Measurements from ENCODE around the gene GPR142.
"Not testable (repeated sequence)": the region's sequence is repeated elsewhere in the genome, so short reads cannot be mapped to it uniquely, and the experiment has no call there.

The GPR142 gene

DNA sequence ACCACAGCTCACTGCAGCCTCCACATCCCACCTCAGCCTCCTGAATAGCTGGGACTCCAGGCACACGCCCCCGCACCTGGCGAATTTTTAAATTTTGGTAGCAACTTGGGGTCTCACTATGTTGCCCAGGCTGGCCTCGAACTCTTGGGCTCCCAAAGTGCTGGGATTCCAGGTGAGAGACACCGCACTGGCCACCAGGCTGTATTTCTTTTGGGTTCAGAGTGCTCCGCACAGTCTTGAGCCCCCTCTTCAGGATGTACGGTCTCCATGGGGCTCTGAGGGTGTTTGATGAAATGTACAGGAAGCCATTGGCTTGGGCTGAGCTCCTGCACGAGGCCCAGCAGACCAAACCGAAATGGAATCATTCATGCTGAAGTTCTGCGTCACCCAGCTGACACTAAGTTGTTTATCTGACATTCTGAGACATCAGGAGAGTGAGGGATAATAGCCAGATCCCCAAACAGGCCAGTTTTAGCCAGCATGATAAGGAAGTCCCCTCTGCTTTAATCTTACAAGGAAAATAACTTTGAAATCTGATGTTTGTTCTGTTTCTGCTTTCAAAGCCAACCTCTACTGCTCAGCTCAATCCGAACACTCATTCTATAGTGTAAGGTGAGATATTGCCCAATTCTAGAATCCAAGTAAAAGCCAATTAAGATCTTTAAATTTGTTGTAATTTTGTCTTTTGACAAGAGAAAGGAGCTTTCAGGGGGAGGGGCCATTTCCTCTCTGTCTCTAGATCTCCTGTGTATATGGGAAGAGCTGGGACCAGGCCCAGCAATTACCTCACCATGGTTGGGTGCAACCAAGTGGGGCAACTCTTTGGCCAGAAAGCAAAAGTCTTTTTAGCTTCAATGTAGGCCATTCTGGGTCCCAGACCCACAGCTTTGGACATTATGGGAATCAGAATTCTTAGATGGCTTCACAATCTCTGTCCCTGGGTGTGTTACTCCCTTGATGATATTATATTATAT is 23.7 kb downstream of the GPR142 start:
- ATAC-seq (no peak), DNase-seq (ENCODE audit: low spot score in 2 of 2) (no peak)
- H3K27ac Mint-ChIP-seq, result peak overlapping the region; percentile 2
- H3K9me3 Mint-ChIP-seq, result no peaks in the 10 kb centered on the region
- no peaks in the 10 kb centered on the region for H3K4me1 Mint-ChIP-seq
- no peaks in the 10 kb centered on the region for H3K36me3 Mint-ChIP-seq
- no peak overlapping the region for H3K4me3 Mint-ChIP-seq

DNA sequence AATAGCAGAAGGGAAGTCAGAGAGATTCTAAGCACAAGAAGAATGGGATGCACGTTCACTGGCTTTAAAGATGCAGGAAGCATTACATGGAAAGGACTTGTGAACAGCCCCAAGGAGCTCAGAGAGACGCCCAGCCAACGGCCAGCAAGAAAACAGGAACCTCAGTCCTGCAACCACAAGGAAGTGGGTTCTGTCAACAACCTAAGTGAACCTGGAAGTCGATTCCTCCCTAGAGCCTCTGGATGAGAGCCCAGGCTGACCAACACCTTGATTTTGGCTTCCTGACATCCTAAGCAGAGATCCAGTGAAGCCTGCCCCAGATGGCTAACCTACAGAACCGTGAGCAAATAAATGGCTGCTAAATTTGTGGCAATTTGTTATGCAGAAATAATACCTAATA is 24.5 kb downstream of the GPR142 start:
- no peak for ATAC-seq
- Mint-ChIP-seq H3K9me3 (no peaks in the 10 kb centered on the region), H3K27ac (no peak overlapping the region), H3K4me3 (no peak overlapping the region), H3K4me1 (no peaks in the 10 kb centered on the region), H3K36me3 (no peaks in the 10 kb centered on the region)
- no peak for DNase-seq (ENCODE audit: low spot score in 2 of 2)

DNA sequence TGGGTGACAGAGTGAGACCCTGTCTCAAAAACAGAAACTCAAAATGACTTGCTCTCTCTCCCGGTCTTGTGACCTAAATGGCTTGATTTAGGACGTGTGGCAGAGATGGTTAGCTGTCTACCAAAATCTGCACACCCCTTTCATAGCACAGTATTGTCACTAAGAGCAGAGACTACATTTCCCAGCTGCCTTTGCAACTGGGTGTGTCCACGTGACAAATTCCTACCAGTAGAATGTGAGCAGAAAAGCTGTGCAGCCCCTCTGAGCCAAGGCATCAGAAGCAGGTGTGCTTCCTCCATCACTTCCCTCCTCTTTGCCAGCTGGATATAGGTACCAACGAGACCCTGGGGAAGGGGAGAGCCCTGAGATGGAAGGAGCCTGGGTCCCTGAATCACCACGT is 25.5 kb downstream of the GPR142 start:
- no peak overlapping the region for H3K27ac Mint-ChIP-seq

DNA sequence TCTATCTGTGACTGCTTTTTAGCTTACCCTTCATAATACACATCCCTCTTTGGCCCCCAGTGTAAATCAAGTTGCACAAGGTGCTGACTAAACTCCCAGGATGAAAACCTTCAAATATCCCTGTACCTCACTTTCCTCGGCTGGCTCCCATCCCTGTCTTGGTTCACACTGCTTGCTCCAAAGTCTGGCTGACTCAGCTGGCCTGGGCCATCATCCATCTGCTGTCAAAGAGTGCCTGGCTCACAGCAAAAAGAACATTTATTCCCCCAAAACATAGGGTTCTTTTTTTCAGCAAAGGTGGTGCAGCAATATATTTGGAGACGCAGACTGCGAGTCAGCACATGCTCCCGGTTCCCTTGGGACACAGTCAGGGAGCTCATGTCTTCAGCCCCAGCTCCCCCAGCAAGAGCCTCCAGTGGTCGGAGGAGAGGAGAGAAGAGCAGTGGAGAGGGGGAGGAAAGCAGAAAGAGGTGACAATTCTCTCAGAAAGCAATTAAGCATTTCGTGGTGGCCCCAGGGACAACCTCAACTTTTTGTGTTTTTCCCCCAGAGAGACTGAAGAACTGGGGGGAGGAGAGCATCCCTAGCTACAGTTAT is 26.1 kb downstream of the GPR142 start:
- ATAC-seq (no peak), DNase-seq (ENCODE audit: low spot score in 2 of 2) (no peak)
- Mint-ChIP-seq H3K4me3 (no peak overlapping the region), H3K9me3 (no peaks in the 10 kb centered on the region), H3K27ac (no peak overlapping the region), H3K4me1 (no peaks in the 10 kb centered on the region), H3K36me3 (no peaks in the 10 kb centered on the region)

More for the DNA sequence above, 25.5 kb downstream of the GPR142 start:
- H3K4me3 Mint-ChIP-seq, result no peak overlapping the region
- no peaks in the 10 kb centered on the region for H3K36me3 Mint-ChIP-seq
- H3K9me3 Mint-ChIP-seq, result no peaks in the 10 kb centered on the region
- no peak for DNase-seq (ENCODE audit: low spot score in 2 of 2)
- no peak for ATAC-seq
- no peaks in the 10 kb centered on the region for H3K4me1 Mint-ChIP-seq

DNA sequence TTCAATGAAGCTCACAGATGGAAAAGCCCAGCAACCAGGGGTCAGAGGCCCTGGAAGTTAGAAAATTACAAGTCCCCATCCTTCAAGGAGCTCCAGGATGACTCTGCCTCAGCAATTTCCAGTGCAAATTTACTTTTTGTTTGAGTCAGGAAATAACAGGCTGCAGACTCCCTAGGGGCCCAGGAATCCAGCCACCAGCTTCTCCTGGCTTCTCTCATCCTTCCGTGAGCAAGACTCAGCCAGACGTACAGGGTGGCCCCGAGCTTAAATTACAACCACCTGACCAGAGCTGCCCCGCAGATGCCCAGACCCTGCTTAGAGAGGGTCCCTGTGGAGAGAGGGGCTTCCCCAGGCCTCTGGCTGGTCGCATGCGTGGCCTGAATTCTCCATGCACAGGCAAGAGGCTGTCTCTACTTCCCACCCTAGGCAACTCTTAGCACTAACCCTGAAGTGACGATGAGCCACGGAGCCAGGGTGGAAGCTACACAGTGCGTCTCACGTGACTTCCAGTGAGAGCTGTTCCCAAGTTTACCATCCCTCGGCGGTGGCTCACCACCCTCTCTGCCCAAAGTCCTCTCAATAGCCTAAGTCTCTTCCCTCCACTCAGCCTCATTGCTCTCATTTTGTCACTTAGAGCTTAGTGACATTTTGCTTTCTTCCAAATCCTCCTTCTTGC is 27.1 kb downstream of the GPR142 start:
- DNase-seq (ENCODE audit: low spot score in 2 of 2) (no peak), ATAC-seq (no peak)
- no peaks in the 10 kb centered on the region for H3K4me1 Mint-ChIP-seq
- no peak overlapping the region for H3K27ac Mint-ChIP-seq
- H3K9me3 Mint-ChIP-seq, result no peaks in the 10 kb centered on the region
- no peak overlapping the region for H3K4me3 Mint-ChIP-seq
- no peaks in the 10 kb centered on the region for H3K36me3 Mint-ChIP-seq

DNA sequence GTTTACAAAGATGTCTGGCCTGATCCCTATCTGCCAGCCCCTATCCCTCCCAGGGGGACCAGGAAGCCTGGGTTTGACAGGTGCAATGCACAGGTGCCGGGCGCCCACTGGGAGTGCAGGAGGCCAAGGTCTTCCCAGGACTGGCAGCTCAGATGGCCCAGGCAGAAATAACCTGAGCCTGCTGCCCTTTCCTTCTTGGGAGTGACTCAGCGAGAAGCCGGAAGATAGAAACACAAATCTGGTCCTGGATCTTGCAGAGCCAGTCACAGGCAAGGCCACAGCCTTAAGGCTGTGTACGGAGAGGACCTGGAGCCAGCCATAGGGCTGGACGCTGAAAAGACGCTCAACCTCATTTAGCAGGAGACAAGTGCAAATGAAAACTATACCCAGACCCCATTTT is 27.7 kb downstream of the GPR142 start:
- H3K36me3 Mint-ChIP-seq, result no peaks in the 10 kb centered on the region
- H3K9me3 Mint-ChIP-seq, result no peaks in the 10 kb centered on the region
- ATAC-seq, result no peak
- no peak overlapping the region for H3K27ac Mint-ChIP-seq
- no peak overlapping the region for H3K4me3 Mint-ChIP-seq
- H3K4me1 Mint-ChIP-seq, result no peaks in the 10 kb centered on the region
- no peak for DNase-seq (ENCODE audit: low spot score in 2 of 2)

DNA sequence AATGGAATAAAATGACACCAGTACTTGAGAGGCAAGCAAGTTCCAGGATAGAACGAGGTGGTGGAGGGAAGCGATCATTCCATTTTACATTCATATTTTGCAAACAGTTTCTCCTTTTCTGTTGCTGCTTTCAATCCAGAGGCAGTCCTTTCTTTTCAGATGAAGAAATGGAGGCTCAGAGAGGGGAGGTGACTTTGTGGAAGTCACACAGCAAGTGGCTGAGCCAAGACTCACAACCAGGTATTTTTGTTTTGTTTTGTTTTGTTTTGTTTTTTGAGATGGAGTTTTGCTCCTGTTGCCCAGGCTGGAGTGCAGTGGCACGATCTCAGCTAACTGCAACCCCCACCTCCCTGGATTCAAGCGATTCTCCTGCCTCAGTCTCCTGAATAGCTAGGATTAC is 29.3 kb downstream of the GPR142 start:
- H3K27ac Mint-ChIP-seq, result no peak overlapping the region
- H3K4me1 Mint-ChIP-seq, result no peaks in the 10 kb centered on the region
- H3K9me3 Mint-ChIP-seq, result no peaks in the 10 kb centered on the region
- ATAC-seq, result no peak
- no peak for DNase-seq (ENCODE audit: low spot score in 2 of 2)
- H3K4me3 Mint-ChIP-seq, result no peak overlapping the region
- H3K36me3 Mint-ChIP-seq, result no peaks in the 10 kb centered on the region

DNA sequence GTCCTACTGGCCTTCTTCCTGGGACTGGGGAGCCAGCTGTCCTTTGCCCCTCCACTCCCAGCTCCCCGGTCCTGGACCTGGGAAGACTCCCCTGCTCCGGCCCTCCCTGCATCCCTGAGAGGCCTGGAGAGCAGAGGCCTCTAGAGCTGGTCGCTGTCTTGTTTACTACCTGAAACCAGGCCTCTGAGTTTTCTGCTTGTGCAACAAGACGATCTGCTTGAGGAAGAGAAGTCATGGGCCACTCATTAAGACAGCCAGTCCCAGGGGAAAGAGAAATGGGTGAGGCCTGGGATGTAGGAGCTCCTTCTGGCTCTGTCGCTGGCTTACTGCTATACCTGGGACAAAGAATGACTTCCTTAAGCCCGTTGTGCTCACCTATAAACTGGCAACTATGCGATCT is 34.7 kb downstream of the GPR142 start:
- DNase-seq (ENCODE audit: low spot score in 2 of 2) (no peak), ATAC-seq (no peak)
- Mint-ChIP-seq H3K4me1 (no peaks in the 10 kb centered on the region), H3K36me3 (no peaks in the 10 kb centered on the region), H3K27ac (no peak overlapping the region), H3K4me3 (no peak overlapping the region), H3K9me3 (no peaks in the 10 kb centered on the region)

DNA sequence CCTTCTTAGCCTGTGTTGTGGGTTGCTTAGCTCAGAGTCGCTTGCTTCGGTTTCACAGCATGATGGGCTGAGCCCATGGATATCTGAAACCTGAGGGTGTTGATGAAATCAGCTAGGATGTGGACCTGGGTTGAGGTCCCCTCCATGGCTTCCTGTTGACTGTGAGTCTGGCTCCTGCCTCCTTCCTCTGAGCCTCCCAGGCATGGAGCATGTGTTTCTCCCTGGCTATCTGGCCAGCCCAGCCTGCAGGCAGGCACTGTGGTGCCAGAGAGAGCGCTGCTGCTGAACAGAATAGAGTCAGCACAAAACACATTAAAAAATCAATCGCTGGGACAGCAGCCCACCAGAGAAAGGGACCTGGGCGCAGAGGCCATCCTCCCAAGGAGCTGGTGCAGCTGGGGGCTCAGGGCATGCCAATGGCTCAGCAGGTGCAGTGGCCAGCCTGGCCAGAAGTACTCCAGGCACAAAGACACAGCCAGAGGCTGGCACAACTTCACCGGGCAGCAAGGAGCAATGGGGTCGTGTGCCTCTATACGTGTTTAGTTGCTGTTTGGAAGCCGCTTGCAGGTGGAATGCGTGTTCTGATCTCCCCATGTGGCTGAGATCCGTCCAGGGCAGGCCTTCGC is 36.3 kb downstream of the GPR142 start:
- Mint-ChIP-seq H3K36me3 (no peaks in the 10 kb centered on the region), H3K27ac (no peak overlapping the region), H3K4me1 (no peaks in the 10 kb centered on the region), H3K4me3 (no peak overlapping the region), H3K9me3 (no peaks in the 10 kb centered on the region)
- ATAC-seq, result no peak
- DNase-seq (ENCODE audit: low spot score in 2 of 2), result no peak

DNA sequence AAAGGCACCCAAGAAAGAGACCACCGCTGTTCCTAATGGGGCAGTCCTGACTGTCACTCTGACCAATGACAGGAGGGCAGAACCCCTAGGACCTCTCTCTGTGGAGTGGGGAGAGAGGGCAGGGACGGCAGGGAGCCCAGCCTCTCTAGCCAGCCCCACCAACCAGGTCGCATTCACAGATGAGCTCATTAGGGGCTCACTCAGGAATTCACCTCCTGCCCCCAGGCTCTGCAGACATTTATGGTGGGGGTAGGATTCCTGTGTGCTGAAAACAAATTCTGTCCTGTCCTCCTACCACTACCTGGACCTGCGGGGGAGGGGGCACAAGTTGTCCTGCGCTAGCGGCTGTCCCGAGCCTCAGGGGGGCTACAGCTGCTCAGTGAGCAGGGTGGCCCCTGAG is 36.9 kb downstream of the GPR142 start:
- Mint-ChIP-seq H3K4me1 (no peaks in the 10 kb centered on the region), H3K27ac (no peak overlapping the region), H3K9me3 (no peaks in the 10 kb centered on the region), H3K4me3 (no peak overlapping the region), H3K36me3 (no peaks in the 10 kb centered on the region)
- no peak for DNase-seq (ENCODE audit: low spot score in 2 of 2)
- ATAC-seq, result no peak

DNA sequence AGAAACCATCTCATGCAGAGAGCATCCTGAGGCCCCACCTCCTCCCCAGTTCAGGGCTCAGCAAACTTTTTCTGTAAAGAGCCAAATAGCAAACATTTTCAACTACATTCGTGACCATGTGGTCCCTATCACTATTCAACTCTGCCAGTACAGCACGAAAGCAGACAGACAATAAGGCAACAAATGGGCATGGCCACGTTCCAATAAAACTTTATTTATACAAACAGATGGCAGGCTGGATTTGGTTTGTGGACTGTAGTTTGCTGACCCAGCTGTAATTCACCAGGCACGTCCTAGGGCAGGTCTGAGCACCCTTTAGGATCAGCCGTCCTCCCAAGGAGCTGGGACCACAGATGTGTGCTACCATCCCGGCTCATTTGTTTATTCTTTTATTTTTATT is 37.5 kb downstream of the GPR142 start:
- H3K9me3 Mint-ChIP-seq, result no peaks in the 10 kb centered on the region
- no peaks in the 10 kb centered on the region for H3K36me3 Mint-ChIP-seq
- no peak for DNase-seq (ENCODE audit: low spot score in 2 of 2)
- no peak overlapping the region for H3K4me3 Mint-ChIP-seq
- no peak overlapping the region for H3K27ac Mint-ChIP-seq
- ATAC-seq, result no peak
- no peaks in the 10 kb centered on the region for H3K4me1 Mint-ChIP-seq

DNA sequence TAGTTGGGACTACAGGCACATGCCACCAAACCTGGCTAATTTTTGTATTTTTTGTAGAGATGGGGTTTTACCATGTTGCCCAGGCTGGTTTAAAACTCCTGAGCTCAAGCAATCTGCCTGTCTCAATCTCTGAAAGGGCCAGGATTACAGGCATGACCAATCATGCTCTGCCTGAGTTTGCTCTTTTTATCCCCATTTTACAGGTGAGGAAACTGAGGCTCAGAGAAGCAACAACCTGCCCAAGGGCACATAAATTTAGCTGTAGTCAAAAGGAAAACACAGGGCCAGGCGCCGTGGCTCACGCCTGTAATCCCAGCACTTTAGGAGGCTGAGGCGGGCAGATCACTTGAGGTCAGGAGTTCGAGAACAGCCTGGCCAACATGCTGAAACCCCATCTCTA is 38.0 kb downstream of the GPR142 start:
- DNase-seq (ENCODE audit: low spot score in 2 of 2); H3K4me3 Mint-ChIP-seq; ATAC-seq; H3K36me3 Mint-ChIP-seq; H3K9me3 Mint-ChIP-seq; H3K4me1 Mint-ChIP-seq; H3K27ac Mint-ChIP-seq: not testable (repeated sequence)

DNA sequence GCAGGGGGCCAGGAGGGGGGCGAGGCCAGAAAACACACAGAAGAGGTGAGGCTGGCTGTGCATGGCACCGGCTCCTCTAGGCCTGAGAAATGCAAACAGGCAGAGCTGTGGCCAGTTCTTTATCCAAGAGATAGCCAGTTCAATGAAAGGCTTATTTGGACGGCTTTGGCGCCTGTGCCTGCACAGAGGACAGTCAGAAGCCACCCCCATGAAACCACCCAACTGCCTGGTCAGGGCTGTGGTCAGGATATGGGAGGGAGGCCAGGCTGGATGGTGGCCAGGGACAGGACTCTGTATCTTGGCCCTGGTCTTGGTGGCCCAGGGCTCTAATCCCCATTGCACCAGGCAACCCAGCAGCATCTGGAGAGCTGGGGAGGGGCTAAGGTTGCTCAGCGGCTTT is 40.1 kb downstream of the GPR142 start:
- Mint-ChIP-seq H3K4me3 (no peak overlapping the region), H3K9me3 (no peaks in the 10 kb centered on the region), H3K36me3 (no peaks in the 10 kb centered on the region), H3K4me1 (no peaks in the 10 kb centered on the region), H3K27ac (no peak overlapping the region)
- no peak for ATAC-seq
- no peak for DNase-seq (ENCODE audit: low spot score in 2 of 2)

DNA sequence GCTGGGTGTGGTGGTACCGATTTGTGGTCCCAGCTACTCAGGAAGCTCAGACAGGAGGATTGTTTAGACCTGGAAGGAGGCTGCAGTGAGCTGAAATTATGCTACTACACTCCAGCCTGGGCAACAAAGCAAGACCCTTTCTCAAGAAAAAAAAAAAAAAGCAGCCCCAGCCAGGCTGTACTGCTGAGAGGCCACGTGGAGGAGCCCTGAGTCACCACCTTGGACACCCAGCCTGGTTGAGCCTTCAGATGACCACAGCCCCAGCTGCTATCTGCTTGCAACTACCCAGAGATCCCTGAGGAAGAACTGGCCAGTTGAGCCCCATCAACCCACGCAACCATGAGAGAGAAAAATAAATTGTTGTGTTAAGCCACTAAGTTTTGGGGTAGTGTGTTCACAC is 41.0 kb downstream of the GPR142 start:
- ATAC-seq, result no peak
- H3K27ac Mint-ChIP-seq, result no peak overlapping the region
- H3K4me1 Mint-ChIP-seq, result no peaks in the 10 kb centered on the region
- no peaks in the 10 kb centered on the region for H3K36me3 Mint-ChIP-seq
- DNase-seq (ENCODE audit: low spot score in 2 of 2), result no peak
- no peaks in the 10 kb centered on the region for H3K9me3 Mint-ChIP-seq
- no peak overlapping the region for H3K4me3 Mint-ChIP-seq

DNA sequence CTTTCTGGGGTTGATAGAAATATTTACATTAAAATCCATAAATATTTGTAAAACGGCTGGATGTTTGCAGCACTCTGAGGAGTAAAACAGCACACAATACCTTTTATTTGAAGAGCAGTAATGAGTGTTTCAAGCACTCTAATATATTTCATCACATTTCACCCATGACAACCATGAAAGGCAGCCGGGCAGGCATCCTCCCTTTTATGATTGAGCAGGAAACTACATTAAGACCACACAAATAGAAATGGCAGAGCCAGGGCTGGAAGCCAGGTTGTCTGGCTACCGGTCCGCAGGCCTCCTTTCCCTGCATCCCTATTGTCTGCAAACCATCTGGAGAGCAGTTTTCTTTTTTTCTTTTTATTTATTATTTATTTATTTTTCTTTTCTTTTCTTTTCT is 41.5 kb downstream of the GPR142 start:
- ATAC-seq (no peak), DNase-seq (ENCODE audit: low spot score in 2 of 2) (no peak)
- Mint-ChIP-seq H3K4me1 (no peaks in the 10 kb centered on the region), H3K9me3 (no peaks in the 10 kb centered on the region), H3K36me3 (no peaks in the 10 kb centered on the region), H3K4me3 (no peak overlapping the region), H3K27ac (no peak overlapping the region)

Data from stimulated activated effector memory CD8-positive, alpha-beta T cell treated with anti-CD3 and anti-CD28 coated beads, Interleukin-12 subunit alpha, Interleukin-12 subunit beta, amount 100 ng/mL, for 72 hours (primary cell).